ENCODE measurements around the gene MTF1. TPM values are rescaled to one million over a fixed set of nuclear protein-coding genes. Genes with fewer than 3 reads are reported as not detected.

MTF1 gene
- total RNA-seq, 2 donors from 2014 or later: 21.0 to 23.4 TPM

- DNase-seq (ENCODE audit: low spot score in 2 of 2) (no peak), ATAC-seq (no peak)
- Mint-ChIP-seq H3K9me3 (no peaks in the 10 kb centered on the region), H3K36me3 (peaks cover 8 to 10% of the 10 kb centered on the region in 2 donors), H3K27ac (no peak overlapping the region)
Observed at GRCh38 chr1:37850352-37850955, 8.9 kb downstream of the MTF1 start.

- ATAC-seq (no peak), DNase-seq (ENCODE audit: low spot score in 2 of 2) (no peak)
- Mint-ChIP-seq H3K9me3 (no peaks in the 10 kb centered on the region), H3K36me3 (peaks cover 8 to 12% of the 10 kb centered on the region in 2 donors), H3K27ac (no peak overlapping the region)
Observed at GRCh38 chr1:37849480-37849879, 9.9 kb downstream of the MTF1 start.

DNA sequence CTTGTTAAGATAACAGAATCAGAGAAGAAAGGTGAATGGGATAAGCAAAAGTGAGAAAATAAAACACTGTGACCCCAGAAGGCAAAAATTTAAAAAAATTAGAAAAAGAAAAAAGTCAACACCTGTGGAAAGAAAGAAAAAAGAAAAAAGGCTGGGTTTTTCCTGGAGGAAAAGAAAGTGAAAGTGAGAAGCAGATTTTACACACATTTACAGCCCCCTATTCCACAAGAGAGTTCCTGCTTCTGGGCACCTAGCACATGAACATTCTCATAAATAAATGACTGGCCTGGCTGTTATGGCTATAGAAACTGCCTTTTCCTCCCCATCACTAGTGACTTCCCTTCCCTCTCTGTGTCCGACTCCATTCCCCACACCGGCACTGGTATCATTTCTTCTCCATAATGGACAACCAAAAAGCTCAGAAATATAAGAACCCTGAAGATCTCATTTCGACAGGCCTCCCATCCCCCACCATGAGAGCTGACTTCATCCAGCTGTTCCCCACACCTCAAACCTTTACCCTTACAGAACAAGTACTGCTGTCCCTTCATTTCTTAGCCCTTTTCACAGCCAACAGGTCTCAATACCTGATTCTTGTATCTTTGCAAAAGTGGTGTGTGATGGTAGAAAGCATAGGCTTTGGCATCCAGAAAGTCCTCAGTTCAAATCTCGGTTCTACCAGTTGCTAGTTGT, 12.6 kb downstream of the MTF1 start:
- peaks cover 0 to 5% of the 10 kb centered on the region in 2 donors for H3K36me3 Mint-ChIP-seq
- peak overlapping the region; percentile 62 to 80 for H3K27ac Mint-ChIP-seq
- ATAC-seq: peak; percentile 18 to 30
- no peaks in the 10 kb centered on the region for H3K9me3 Mint-ChIP-seq
- DNase-seq (ENCODE audit: low spot score in 2 of 2): no peak

- Mint-ChIP-seq H3K27ac (peak overlapping the region in 1 of 2 donors; percentile 80), H3K9me3 (no peaks in the 10 kb centered on the region), H3K36me3 (peaks cover 0 to 5% of the 10 kb centered on the region in 2 donors)
- no peak for DNase-seq (ENCODE audit: low spot score in 2 of 2)
- no peak for ATAC-seq
Observed at GRCh38 chr1:37845786-37846185, 13.6 kb downstream of the MTF1 start.

DNA sequence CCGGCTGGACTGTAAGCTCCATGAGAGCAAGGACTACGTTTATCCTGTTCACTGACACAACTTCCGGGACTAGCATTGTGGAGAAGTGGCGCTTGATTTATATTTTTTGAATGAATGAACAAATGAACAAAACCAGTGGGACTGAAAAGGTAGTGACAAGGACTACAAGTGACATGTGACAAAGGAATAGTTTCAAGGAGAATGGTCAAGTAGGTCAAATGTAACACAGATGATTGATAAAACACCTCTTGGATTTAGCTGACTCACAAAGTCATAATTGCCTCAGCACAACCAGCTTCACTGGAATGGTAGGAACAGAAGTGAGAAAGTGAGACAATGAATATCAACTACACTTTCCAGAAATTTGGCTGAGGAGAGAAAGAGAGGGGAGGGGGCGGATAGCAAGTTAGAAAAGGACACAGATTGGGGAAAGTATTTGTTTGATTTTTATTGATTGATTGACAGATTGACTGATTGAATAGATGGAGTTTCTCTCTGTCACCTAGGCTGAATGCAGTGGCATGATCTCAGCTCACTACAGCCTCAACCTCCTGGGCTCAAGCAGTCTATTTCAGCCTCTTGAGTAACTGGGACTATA, 14.2 kb downstream of the MTF1 start:
- H3K9me3 Mint-ChIP-seq: no peaks in the 10 kb centered on the region
- DNase-seq (ENCODE audit: low spot score in 2 of 2): no peak
- peak overlapping the region in 1 of 2 donors; percentile 14 for H3K27ac Mint-ChIP-seq
- H3K36me3 Mint-ChIP-seq: peaks cover 0 to 5% of the 10 kb centered on the region in 2 donors
- ATAC-seq: no peak

GRCh38 chr1:37844536-37844935, 14.9 kb downstream of the MTF1 start:
- H3K9me3 Mint-ChIP-seq: no peaks in the 10 kb centered on the region
- ATAC-seq (no peak), DNase-seq (ENCODE audit: low spot score in 2 of 2) (no peak)
- peaks cover 0 to 5% of the 10 kb centered on the region in 2 donors for H3K36me3 Mint-ChIP-seq
- peak overlapping the region; percentile 6 to 14 for H3K27ac Mint-ChIP-seq

GRCh38 chr1:37841652-37842051, 17.7 kb downstream of the MTF1 start:
- Mint-ChIP-seq H3K27ac (no peak overlapping the region), H3K9me3 (no peaks in the 10 kb centered on the region), H3K36me3 (peaks cover 0 to 5% of the 10 kb centered on the region in 2 donors)
- ATAC-seq (no peak), DNase-seq (ENCODE audit: low spot score in 2 of 2) (no peak)

- Mint-ChIP-seq H3K9me3 (no peaks in the 10 kb centered on the region), H3K27ac (peak overlapping the region in 1 of 2 donors; percentile 12), H3K36me3 (peaks cover 0 to 5% of the 10 kb centered on the region in 2 donors)
- no peak for DNase-seq (ENCODE audit: low spot score in 2 of 2)
- no peak for ATAC-seq
Observed at GRCh38 chr1:37840711-37841110, 18.7 kb downstream of the MTF1 start.

GRCh38 chr1:37839676-37840075, 19.7 kb downstream of the MTF1 start:
- H3K36me3 Mint-ChIP-seq: no peaks in the 10 kb centered on the region
- no peak for ATAC-seq

DNA sequence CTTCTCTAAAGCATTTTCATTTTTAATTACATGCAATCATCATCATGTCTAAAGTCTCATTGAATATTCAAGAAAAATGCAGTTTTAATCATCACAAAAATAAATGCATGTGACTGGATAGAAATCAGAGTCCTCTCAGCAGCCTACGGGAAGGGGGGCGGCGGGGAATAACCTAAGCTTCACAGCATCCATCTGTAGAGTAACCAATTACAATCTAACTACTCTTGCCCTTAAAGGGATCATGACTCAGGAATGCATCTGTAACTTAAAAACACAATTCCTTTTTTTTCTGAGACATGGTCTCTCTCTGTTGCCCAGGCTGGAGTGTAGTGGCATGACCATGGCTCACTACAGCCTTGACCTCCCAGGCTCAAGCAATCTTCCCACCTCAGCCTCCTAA, 22.6 kb downstream of the MTF1 start:
- no peaks in the 10 kb centered on the region for H3K9me3 Mint-ChIP-seq

More at GRCh38 chr1:37839676-37840075, 19.7 kb downstream of the MTF1 start:
- no peak for DNase-seq (ENCODE audit: low spot score in 2 of 2)
- Mint-ChIP-seq H3K9me3 (no peaks in the 10 kb centered on the region), H3K27ac (no peak overlapping the region)

GRCh38 chr1:37831809-37832208, 27.6 kb downstream of the MTF1 start:
- Mint-ChIP-seq H3K36me3 (peaks cover 0 to 15% of the 10 kb centered on the region in 2 donors), H3K9me3 (no peaks in the 10 kb centered on the region), H3K27ac (no peak overlapping the region)
- no peak for ATAC-seq
- DNase-seq (ENCODE audit: low spot score in 2 of 2): no peak

More for the DNA sequence above, 22.6 kb downstream of the MTF1 start:
- H3K36me3 Mint-ChIP-seq: peaks cover 0 to 9% of the 10 kb centered on the region in 2 donors
- no peak for DNase-seq (ENCODE audit: low spot score in 2 of 2)
- peak overlapping the region in 1 of 2 donors; percentile 75 for H3K27ac Mint-ChIP-seq
- no peak for ATAC-seq

GRCh38 chr1:37831109-37831508, 28.3 kb downstream of the MTF1 start:
- ATAC-seq: no peak
- DNase-seq (ENCODE audit: low spot score in 2 of 2): no peak
- H3K36me3 Mint-ChIP-seq: peaks cover 0 to 15% of the 10 kb centered on the region in 2 donors
- H3K27ac Mint-ChIP-seq: no peak overlapping the region
- no peaks in the 10 kb centered on the region for H3K9me3 Mint-ChIP-seq

GRCh38 chr1:37828410-37829074, 30.9 kb downstream of the MTF1 start:
- Mint-ChIP-seq H3K27ac (no peak overlapping the region), H3K9me3 (no peaks in the 10 kb centered on the region), H3K36me3 (peaks cover 0 to 11% of the 10 kb centered on the region in 2 donors)
- no peak for ATAC-seq
- DNase-seq (ENCODE audit: low spot score in 2 of 2): no peak

- H3K36me3 Mint-ChIP-seq: peaks cover 6 to 13% of the 10 kb centered on the region in 2 donors
- no peaks in the 10 kb centered on the region for H3K9me3 Mint-ChIP-seq
- H3K27ac Mint-ChIP-seq: peak overlapping the region; percentile 61 to 77
- DNase-seq (ENCODE audit: low spot score in 2 of 2) (no peak), ATAC-seq (no peak)
Observed at GRCh38 chr1:37825506-37825905, 33.9 kb downstream of the MTF1 start.

- H3K9me3 Mint-ChIP-seq: no peaks in the 10 kb centered on the region
- ATAC-seq (no peak), DNase-seq (ENCODE audit: low spot score in 2 of 2) (no peak)
- peaks cover 6 to 13% of the 10 kb centered on the region in 2 donors for H3K36me3 Mint-ChIP-seq
- H3K27ac Mint-ChIP-seq: peak overlapping the region in 1 of 2 donors; percentile 69
Observed at GRCh38 chr1:37824001-37824400, 35.4 kb downstream of the MTF1 start.

DNA sequence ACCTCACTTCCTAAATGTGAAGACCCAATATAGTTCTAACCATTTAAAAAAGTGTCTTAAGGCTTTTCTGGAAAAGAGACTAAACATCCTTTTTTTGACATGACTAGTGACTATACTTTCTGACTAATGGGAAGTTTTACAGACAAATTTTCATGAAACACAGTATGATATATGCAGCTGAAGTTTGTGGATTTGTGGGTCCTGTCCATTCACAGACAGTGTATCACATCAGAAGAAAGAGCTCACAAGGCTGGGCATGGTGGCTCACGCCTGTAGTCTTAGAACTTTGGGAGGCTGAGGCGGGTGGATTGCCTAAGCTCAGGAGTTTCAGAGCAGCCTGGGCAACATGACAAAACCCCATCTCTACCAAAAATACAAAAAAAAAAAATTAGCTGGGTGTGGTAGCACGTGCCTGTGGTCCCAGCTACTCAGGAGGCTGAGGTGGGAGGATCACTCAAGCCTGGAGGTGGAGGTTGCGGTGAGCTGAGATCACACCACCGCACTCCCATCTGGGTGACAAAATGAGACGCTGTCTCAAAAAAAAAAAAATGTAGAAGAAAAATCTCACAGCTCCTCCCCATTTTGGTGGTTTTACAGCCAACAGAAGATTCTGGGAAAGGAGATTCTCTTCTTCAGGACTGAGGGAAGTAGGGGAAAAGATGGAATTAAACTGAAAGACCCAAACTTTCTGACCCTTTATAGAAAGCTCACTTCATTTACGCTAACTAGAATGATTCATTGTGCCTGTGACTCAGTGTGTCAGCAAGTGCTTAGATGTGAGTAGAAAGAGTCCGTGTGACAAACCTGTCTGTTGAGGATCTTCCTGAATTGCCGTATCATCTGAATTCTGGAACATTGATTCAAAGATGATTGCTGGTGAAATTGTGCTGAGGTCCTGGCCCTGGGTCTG, 36.2 kb downstream of the MTF1 start:
- ATAC-seq: peak; percentile 76 to 82
- Mint-ChIP-seq H3K36me3 (peaks cover 6 to 12% of the 10 kb centered on the region in 2 donors), H3K9me3 (no peaks in the 10 kb centered on the region), H3K27ac (peak overlapping the region; percentile 69 to 79)
- no peak for DNase-seq (ENCODE audit: low spot score in 2 of 2)

All from activated naive CD4-positive, alpha-beta T cell treated with anti-CD3 and anti-CD28 coated beads, Interleukin-2, amount 50 U/mL, for 72 hours (primary cell).